Fibroblast of pulmonary artery (primary cell): ENCODE measurements around the gene URI1.

Experiments
- DNase-seq: peaks from one replicate; pipeline ENCODE4 v3.0.0-alpha.2; 2010; ENCODE audit warnings: low read depth
- H3K4me3 ChIP-seq: replicated peaks from 2 replicates; pipeline ENCODE4 v1.5.1; 2011; ENCODE audit warnings: low read depth, mild to moderate bottlenecking, control low read depth, low read length, moderate library complexity
- TF ChIP-seq, protein P1 (sequence below): IDR thresholded peaks from 2 replicates; pipeline ENCODE4 v1.5.1; 2011; ENCODE audit warnings: mild to moderate bottlenecking, control low read depth, low read length, inconsistent platforms; ENCODE audit errors: missing control alignments

Gene URI1

GRCh38 chr19:30065680-30066606 is 123.9 kb downstream of the URI1 start:
- DNase-seq: no peak
- TF ChIP-seq, protein P1, sequence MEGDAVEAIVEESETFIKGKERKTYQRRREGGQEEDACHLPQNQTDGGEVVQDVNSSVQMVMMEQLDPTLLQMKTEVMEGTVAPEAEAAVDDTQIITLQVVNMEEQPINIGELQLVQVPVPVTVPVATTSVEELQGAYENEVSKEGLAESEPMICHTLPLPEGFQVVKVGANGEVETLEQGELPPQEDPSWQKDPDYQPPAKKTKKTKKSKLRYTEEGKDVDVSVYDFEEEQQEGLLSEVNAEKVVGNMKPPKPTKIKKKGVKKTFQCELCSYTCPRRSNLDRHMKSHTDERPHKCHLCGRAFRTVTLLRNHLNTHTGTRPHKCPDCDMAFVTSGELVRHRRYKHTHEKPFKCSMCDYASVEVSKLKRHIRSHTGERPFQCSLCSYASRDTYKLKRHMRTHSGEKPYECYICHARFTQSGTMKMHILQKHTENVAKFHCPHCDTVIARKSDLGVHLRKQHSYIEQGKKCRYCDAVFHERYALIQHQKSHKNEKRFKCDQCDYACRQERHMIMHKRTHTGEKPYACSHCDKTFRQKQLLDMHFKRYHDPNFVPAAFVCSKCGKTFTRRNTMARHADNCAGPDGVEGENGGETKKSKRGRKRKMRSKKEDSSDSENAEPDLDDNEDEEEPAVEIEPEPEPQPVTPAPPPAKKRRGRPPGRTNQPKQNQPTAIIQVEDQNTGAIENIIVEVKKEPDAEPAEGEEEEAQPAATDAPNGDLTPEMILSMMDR: no peak
- H3K4me3 ChIP-seq: no peak overlapping the region
